Adrenal gland (tissue), 12 donors: Measurements from ENCODE around the gene SMYD5. TPM values are rescaled to one million over a fixed set of nuclear protein-coding genes. Genes with fewer than 3 reads are reported as not detected.
A peak's percentile ranks its signal among the peaks of the same experiment; 100 is the strongest.

Source experiments
- DNase-seq, 7 donors: peaks; one replicate each; pipeline ENCODE4 v3.0.0-alpha.2; 2019 to 2020
- H3K27ac ChIP-seq, 5 donors: fragments of 200-600 bp; sonication (generic) in 4 of 5; 1 replicate in 3 of 5; 2 replicates in 2 of 5; pipeline versions ENCODE4 v1.5.1 to v1.8.0; 2016 to 2020; ENCODE audit warnings: mild to moderate bottlenecking in 1 of 5
- H3K27me3 ChIP-seq: fragments of 200-600 bp; 2 replicates; pipeline ENCODE4 v1.8.0; 2021
- H3K36me3 ChIP-seq, 2 donors: fragments of 200-600 bp; replicated peaks in 1 of 2; 1 replicate in 1 of 2; 2 replicates in 1 of 2; pipeline versions ENCODE4 v1.5.1 to v1.8.0; 2018 to 2022
- H3K4me1 ChIP-seq, 2 donors: fragments of 200-600 bp; replicated peaks in 1 of 2; 1 replicate in 1 of 2; 2 replicates in 1 of 2; pipeline versions ENCODE4 v1.5.1 to v1.8.0; 2018 to 2021
- H3K4me3 ChIP-seq, 4 donors: fragments of 200-600 bp; sonication (generic) in 3 of 4; one replicate each; pipeline ENCODE4 v1.5.1; 2016 to 2018
- H3K9me3 ChIP-seq, 3 donors: fragments of 200-600 bp; sonication (generic) in 1 of 3; replicated peaks in 1 of 3; 1 replicate in 2 of 3; 2 replicates in 1 of 3; pipeline versions ENCODE4 v1.5.1 to v1.8.0; 2016 to 2021
- CTCF ChIP-seq, 6 experiments: fragments of 450-650 bp in 4 of 6; fragments of 200-600 bp in 2 of 6; sonication (generic) in 1 of 6; IDR thresholded peaks; 1 replicate in 5 of 6; 2 replicates in 1 of 6; pipeline versions ENCODE4 v1.5.1 to v1.8.0; 2016 to 2021; ENCODE audit warnings: antibody characterized with exemption in 6 of 6, mild to moderate bottlenecking in 2 of 6, moderate library complexity in 1 of 6
- POLR2A ChIP-seq, 2 donors: fragments of 450-650 bp; IDR thresholded peaks; one replicate each; pipeline ENCODE4 v1.6.1; 2017; ENCODE audit warnings: antibody characterized with exemption in 2 of 2, mild to moderate bottlenecking in 2 of 2, moderate library complexity in 1 of 2
- WGBS, 4 donors: extraction: QIAGEN DNeasy Blood & Tissue Kit in 2 of 4; methylation state at CpG; one replicate each; pipeline versions ENCODE4 v1.1.5 to v1.1.7; 2013 to 2017; 5-methylcytosine and 5-hydroxymethylcytosine counted together
- intact Hi-C, 2 donors: fragments of 100-400 bp; cut with DNase I; formaldehyde crosslinking; loops; one replicate each; pipeline versions ENCODE4 v1.14.1 to v1.15.0; 2022 to 2023
- polyA plus RNA-seq, 3 donors: library from polyadenylated mRNA; stranded (reverse); fragments of 200-250 nt in 2 of 3; fragments of 350-450 nt in 1 of 3; fragmentation: Illumina TruSeq in 1 of 3; extraction: RNeasy Lipid Tissue Mini Kit (QIAGEN cat#74804) in 1 of 3; gene quantifications; one replicate each; pipeline ENCODE4 v1.2.3, GENCODE V29; 2013 to 2014
- total RNA-seq, 9 donors: library from RNA; depleted of rRNA in 4 of 9; stranded (reverse); fragments of >200 nt in 4 of 9; fragments of 120-200 nt in 1 of 9; fragmentation: NEBNext Ultra II Directional in 1 of 9; extraction: Animal tissue kit (Norgen Biotek cat#: 25700) in 1 of 9; gene quantifications; one replicate each; pipeline versions ENCODE4 v1.1.0 to v1.2.4, GENCODE V29; 2013 to 2023
- donor health status: healthy with polysubstance abuse.
- donor health status: Bipolar disorder and iron deficiency.
- donor health status: DM: yes; HTN: yes; CAD: no.
- donor health status: DM: no; HTN: no; CAD: no.
- donor health status: DM: no; HTN: no; CAD: no.
- donor health status: DM: yes; HTN: yes; CAD: no.

The SMYD5 gene
- total and polyA plus RNA-seq, 12 donors, result 8.7 to 45.4 (median 28.1) TPM

- TF ChIP-seq CTCF (IDR thresholded peaks at IDR 0.05), result no peak
- no peak for TF ChIP-seq POLR2A (IDR thresholded peaks at IDR 0.05)
- Histone ChIP-seq H3K36me3 (peaks cover 0 to 26% of the 10 kb centered on the region in 2 donors), H3K9me3 (no peaks in the 10 kb centered on the region), H3K27me3 (no peaks in the 10 kb centered on the region), H3K27ac (no peak overlapping the region), H3K4me3 (no peak overlapping the region), H3K4me1 (peaks cover 17 to 19% of the 10 kb centered on the region in 2 donors)
- DNase-seq, result no peak
- 40 to 100% (median 74%) methylated on average over 1 of the region's 1 CpG for WGBS, 4 donors
- intact Hi-C loops, result no loop called here
Measured at GRCh38 chr2:73256618-73256922, 42.5 kb downstream of the SMYD5 start.

- Histone ChIP-seq H3K27ac (no peak overlapping the region), H3K4me1 (peaks cover 17 to 19% of the 10 kb centered on the region in 2 donors), H3K36me3 (peaks cover 0 to 21% of the 10 kb centered on the region in 2 donors), H3K9me3 (no peaks in the 10 kb centered on the region), H3K4me3 (no peak overlapping the region), H3K27me3 (no peaks in the 10 kb centered on the region)
- WGBS, 4 donors, result 88 to 100% (median 99%) methylated on average over 2 of the region's 2 CpGs
- DNase-seq, result no peak
- TF ChIP-seq CTCF (IDR thresholded peaks at IDR 0.05) (no peak), POLR2A (IDR thresholded peaks at IDR 0.05) (no peak)
- intact Hi-C loops, result no loop called here
Measured at GRCh38 chr2:73257021-73257420, 43.0 kb downstream of the SMYD5 start.

- H3K36me3 ChIP-seq, result peaks cover 0 to 16% of the 10 kb centered on the region in 2 donors
- H3K27me3 ChIP-seq, result no peaks in the 10 kb centered on the region
- DNase-seq, result peak in 2 of 7 donors; percentile 29 to 37
- H3K9me3 ChIP-seq, result no peaks in the 10 kb centered on the region
- TF ChIP-seq POLR2A (IDR thresholded peaks at IDR 0.05), result no peak
- TF ChIP-seq CTCF (IDR thresholded peaks at IDR 0.05), result no peak
- WGBS, 4 donors, result 60 to 72% (median 69%) methylated on average over 8 to 10 of the region's 10 CpGs
- no peak overlapping the region for H3K27ac ChIP-seq
- no peak overlapping the region for H3K4me3 ChIP-seq
- intact Hi-C loops, result no loop called here
- peaks cover 17 to 19% of the 10 kb centered on the region in 2 donors for H3K4me1 ChIP-seq
Measured at GRCh38 chr2:73257425-73258125, 43.5 kb downstream of the SMYD5 start.

GRCh38 chr2:73258186-73258912 lies 44.3 kb downstream of the SMYD5 start:
- Histone ChIP-seq H3K27ac (no peak overlapping the region), H3K4me1 (peaks cover 17 to 19% of the 10 kb centered on the region in 2 donors), H3K4me3 (no peak overlapping the region), H3K36me3 (peaks cover 0 to 8% of the 10 kb centered on the region in 2 donors), H3K9me3 (no peaks in the 10 kb centered on the region), H3K27me3 (no peaks in the 10 kb centered on the region)
- 74 to 94% (median 85%) methylated on average over 6 to 8 of the region's 8 CpGs for WGBS, 4 donors
- TF ChIP-seq POLR2A (IDR thresholded peaks at IDR 0.05) (no peak), CTCF (IDR thresholded peaks at IDR 0.05) (no peak)
- intact Hi-C loops, result no loop called here
- DNase-seq, result no peak
